Measurements from ENCODE around the gene TCF7L2.
"Not testable (repeated sequence)": the region's sequence is repeated elsewhere in the genome, so short reads cannot be mapped to it uniquely, and the experiment has no call there.

TCF7L2 gene

GRCh38 chr10:113052076-113052830 lies 102.2 kb downstream of the TCF7L2 start:
- DNase-seq, result no peak

GRCh38 chr10:113053091-113053490 lies 103.0 kb downstream of the TCF7L2 start:
- DNase-seq, result no peak

GRCh38 chr10:113053881-113054280 lies 103.8 kb downstream of the TCF7L2 start:
- no peak for DNase-seq

- no peak for DNase-seq
Observed at GRCh38 chr10:113055458-113055857, 105.4 kb downstream of the TCF7L2 start.

- DNase-seq, result no peak
Observed at GRCh38 chr10:113056030-113056429, 106.0 kb downstream of the TCF7L2 start.

- DNase-seq, result no peak
Observed at GRCh38 chr10:113056441-113057021, 106.5 kb downstream of the TCF7L2 start.

GRCh38 chr10:113057948-113058522 lies 108.0 kb downstream of the TCF7L2 start:
- DNase-seq, result no peak

GRCh38 chr10:113058523-113059370 lies 108.7 kb downstream of the TCF7L2 start:
- DNase-seq, result no peak

- no peak for DNase-seq
Observed at GRCh38 chr10:113059371-113059780, 109.3 kb downstream of the TCF7L2 start.

- no peak for DNase-seq
Observed at GRCh38 chr10:113060201-113061053, 110.4 kb downstream of the TCF7L2 start.

- no peak for DNase-seq
Observed at GRCh38 chr10:113061054-113061430, 111.0 kb downstream of the TCF7L2 start.

- no peak for DNase-seq
Observed at GRCh38 chr10:113061557-113061956, 111.5 kb downstream of the TCF7L2 start.

GRCh38 chr10:113063043-113063967 lies 113.3 kb downstream of the TCF7L2 start:
- no peak for DNase-seq

GRCh38 chr10:113064039-113064438 lies 114.0 kb downstream of the TCF7L2 start:
- no peak for DNase-seq

- DNase-seq, result not testable (repeated sequence)
Observed at GRCh38 chr10:113066120-113066519, 116.1 kb downstream of the TCF7L2 start.

- DNase-seq, result no peak
Observed at GRCh38 chr10:113066561-113067312, 116.7 kb downstream of the TCF7L2 start.

- DNase-seq, result no peak
Observed at GRCh38 chr10:113067501-113067900, 117.5 kb downstream of the TCF7L2 start.

GRCh38 chr10:113068178-113068890 lies 118.3 kb downstream of the TCF7L2 start:
- DNase-seq, result no peak

GRCh38 chr10:113069595-113069994 lies 119.5 kb downstream of the TCF7L2 start:
- DNase-seq, result no peak

- no peak for DNase-seq
Observed at GRCh38 chr10:113071446-113071845, 121.4 kb downstream of the TCF7L2 start.

Measured in SHP77 treated with DMSO at 0.1 percent for 48 hours (cell line).